Sigmoid colon (tissue), 4 donors: ENCODE measurements around the gene SSBP3.

Experiments used
- CTCF ChIP-seq, 4 experiments: fragments of 450-650 bp in 3 of 4; fragments of 200-600 bp in 1 of 4; IDR thresholded peaks; one replicate each; pipeline ENCODE4 v1.5.1; 2016 to 2019; ENCODE audit warnings: antibody characterized with exemption in 4 of 4, mild to moderate bottlenecking in 3 of 4, moderate library complexity in 2 of 4
- EP300 ChIP-seq, 4 donors: sonication (generic); formaldehyde crosslinking; IDR thresholded peaks; one replicate each; pipeline ENCODE4 v1.6.1; 2017; ENCODE audit warnings: antibody characterized with exemption in 4 of 4

GRCh38 chr1:54370287-54370989, 35.8 kb downstream of the SSBP3 start:
- TF ChIP-seq CTCF (IDR thresholded peaks at IDR 0.05) (no peak), EP300 (IDR thresholded peaks at IDR 0.05) (no peak)
